Fibroblast of pulmonary artery (primary cell): ENCODE data around the gene MRPL24.

ENCODE experiments used
- DNase-seq: peaks from one replicate; pipeline ENCODE4 v3.0.0-alpha.2; 2010; ENCODE audit warnings: low read depth
- H3K4me3 ChIP-seq: replicated peaks from 2 replicates; pipeline ENCODE4 v1.5.1; 2011; ENCODE audit warnings: low read depth, mild to moderate bottlenecking, control low read depth, low read length, moderate library complexity
- TF ChIP-seq, protein P1 (sequence below): IDR thresholded peaks from 2 replicates; pipeline ENCODE4 v1.5.1; 2011; ENCODE audit warnings: mild to moderate bottlenecking, control low read depth, low read length, inconsistent platforms; ENCODE audit errors: missing control alignments

The MRPL24 gene

DNA sequence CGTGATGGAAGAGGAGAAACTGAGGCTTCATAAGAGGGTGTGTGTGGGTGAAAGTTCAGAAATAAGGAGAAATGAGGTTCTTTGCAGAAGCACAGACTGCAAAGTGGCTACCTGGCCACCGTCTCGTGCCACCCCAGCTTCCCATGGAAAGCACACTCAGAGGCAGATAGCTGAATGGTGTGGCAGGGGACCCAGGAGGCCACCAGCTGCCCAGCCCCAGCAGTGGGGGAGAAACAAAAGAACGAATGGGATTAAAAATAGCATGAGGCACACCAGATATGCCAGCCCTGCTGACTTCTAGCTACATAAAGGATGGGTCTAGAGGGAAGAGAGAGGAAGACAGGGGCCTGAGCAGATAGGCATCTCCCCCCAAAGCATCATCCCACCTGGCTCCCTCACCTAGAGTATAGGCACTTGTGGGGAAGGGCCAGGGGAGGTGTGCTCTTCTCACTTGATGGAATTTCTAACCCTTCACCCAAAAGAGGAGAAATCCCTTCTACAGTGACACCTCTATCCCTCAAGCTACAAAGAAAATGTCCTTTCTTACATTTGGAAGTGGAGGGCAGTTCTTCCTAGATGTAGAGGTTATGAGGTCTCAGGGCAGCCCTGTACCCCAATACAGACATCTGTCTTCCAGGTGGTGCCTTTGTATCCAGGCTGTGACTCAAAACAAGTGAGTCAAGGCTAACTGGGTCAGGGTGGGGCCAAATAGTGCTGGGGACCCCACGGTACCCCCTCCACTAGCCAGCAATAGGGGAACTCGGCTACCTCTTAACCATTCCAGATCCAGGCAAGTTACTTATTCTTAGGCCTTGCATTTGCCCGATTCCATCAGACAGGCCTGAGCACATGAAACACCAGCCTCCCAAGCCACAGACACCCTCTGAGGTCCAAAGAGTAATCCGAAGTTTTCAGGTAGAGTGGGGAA, 7.1 kb upstream of the MRPL24 start:
- TF ChIP-seq, protein P1, sequence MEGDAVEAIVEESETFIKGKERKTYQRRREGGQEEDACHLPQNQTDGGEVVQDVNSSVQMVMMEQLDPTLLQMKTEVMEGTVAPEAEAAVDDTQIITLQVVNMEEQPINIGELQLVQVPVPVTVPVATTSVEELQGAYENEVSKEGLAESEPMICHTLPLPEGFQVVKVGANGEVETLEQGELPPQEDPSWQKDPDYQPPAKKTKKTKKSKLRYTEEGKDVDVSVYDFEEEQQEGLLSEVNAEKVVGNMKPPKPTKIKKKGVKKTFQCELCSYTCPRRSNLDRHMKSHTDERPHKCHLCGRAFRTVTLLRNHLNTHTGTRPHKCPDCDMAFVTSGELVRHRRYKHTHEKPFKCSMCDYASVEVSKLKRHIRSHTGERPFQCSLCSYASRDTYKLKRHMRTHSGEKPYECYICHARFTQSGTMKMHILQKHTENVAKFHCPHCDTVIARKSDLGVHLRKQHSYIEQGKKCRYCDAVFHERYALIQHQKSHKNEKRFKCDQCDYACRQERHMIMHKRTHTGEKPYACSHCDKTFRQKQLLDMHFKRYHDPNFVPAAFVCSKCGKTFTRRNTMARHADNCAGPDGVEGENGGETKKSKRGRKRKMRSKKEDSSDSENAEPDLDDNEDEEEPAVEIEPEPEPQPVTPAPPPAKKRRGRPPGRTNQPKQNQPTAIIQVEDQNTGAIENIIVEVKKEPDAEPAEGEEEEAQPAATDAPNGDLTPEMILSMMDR: no peak

DNA sequence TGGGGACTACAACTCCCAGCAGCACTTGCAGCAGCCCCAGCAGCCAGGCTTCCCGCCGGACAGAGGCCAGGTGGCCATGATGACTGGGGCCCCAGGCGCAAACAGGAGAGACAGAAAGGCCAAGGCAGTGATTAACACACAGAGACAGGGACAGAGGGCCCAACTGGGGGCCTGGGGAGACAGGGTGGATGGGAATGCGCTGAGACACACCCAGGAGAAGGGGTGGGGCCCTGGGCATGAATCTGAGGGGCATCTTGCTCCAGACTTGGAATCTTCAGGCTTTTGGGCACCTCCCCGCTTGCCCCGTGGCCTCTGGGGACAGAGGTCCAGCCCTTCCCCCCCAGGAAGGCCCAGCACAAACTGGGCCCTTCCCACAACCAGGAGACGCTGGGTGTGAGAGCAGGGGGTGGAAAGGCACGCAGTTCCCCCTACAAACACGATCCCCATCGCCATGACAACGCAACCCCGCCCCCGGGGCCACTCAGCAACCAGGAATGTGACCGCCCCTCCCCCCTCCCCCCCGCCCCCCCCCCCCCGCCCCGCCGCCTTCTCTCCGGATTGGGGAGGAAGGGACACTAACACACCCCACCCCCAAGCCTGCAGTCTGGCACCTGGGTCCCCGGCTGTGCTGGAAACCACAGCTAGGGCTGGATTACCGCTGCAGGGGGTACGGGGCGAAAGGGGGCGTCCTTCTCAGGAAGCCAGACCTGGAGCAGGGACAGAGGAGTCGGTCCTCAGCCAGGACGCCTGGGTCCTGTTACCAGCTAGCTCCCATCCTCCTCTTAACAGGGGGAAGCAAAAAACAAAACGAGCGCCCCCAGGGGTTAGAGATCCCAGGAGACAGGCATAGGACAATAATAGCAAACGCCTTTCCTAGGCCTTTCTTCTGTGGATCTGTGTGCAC, 6.1 kb upstream of the MRPL24 start:
- H3K4me3 ChIP-seq: peak overlapping the region; percentile 93
- peak; percentile 95 for DNase-seq
- TF ChIP-seq, protein P1: peak; percentile 10

More for the DNA sequence above, 7.1 kb upstream of the MRPL24 start:
- H3K4me3 ChIP-seq: peak overlapping the region; percentile 93
- no peak for DNase-seq

DNA sequence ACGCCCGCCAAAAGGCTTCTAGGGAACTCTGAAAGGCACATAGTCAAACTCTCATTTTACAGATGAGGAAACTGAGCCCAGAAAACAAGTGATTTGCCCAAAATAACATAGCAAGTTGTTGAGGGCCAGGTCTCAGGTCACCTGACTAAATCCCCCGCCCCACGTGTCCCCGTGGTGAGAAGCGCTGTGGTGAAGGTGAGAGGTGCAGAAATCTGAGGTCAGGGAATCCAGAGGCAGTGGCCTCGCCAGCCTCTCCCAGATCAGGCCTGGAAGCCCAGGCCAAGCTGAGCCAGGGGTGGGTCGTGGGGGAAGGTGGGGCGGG, 5.5 kb upstream of the MRPL24 start:
- H3K4me3 ChIP-seq: peak overlapping the region; percentile 93
- TF ChIP-seq, protein P1: no peak
- DNase-seq: no peak

DNA sequence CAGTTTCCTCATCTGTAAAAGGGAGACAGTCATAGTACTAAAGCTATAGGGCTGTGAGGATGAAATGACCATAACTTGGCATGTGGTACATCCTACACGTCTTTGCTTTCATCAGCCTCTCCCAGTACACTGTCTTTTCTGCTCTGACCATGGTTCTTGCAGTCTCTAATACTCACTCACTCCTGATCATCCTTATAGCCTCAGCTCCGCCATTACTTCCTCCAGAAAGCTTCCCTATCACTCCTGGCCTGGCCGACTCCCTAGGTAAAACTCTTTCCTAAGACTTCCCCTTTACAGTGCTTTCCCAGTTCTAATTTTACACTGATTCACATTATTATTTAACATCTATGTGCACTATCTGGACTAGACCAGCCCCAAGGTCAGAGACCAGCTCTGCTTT, 5.0 kb upstream of the MRPL24 start:
- no peak for DNase-seq
- no peak overlapping the region for H3K4me3 ChIP-seq
- TF ChIP-seq, protein P1: no peak

DNA sequence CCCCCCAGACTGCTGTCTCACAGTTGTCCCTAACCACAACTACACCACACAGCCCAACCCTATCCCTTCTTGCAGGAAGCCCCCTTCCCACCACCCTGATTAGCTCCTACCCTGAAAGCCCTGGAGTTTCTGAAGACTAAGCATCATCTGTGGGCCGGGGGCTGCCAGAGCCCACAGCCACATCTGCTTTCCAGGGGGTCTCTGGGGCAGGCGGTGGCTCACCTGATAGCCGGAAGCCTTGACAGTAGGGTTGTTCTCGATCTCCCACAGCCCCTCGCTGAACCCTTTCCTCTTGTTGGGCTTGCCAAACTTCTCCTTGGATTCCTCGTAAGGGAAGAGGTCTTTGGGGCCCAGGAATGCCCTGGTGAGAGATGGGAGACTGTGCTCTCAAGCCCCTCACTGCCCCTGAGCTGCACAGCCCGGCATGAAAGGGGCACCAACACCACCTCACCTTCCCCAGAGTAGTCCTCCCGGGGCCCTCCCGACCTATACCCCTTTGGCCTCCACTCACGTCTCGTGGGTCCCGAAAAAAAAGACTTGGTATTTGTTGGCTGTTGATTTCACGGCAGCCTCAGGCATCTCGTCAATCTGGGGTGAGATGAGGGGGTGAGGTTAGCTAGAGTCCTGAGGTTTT, 4.0 kb upstream of the MRPL24 start:
- H3K4me3 ChIP-seq: no peak overlapping the region
- DNase-seq: no peak
- TF ChIP-seq, protein P1: no peak

DNA sequence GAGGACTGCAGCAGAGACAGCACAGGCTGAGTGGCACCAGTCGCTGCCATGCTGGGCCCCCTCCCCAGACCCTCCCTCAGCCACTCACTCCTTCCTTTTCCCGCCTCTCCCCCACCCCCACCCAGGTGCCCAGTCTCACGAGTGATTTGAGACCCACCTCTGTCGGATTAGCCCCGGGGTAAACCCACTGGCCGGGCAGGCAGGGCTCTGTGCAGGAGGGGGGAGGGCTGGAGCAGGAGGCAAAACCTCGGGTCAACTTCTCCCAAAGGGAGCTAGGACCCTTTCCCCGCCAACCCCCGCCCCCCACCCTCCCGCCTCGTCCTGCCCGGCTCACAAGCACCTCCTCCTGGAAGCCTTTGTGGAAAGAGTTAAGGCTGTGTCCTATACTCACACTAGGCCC, 3.5 kb upstream of the MRPL24 start:
- DNase-seq: no peak
- TF ChIP-seq, protein P1: no peak
- no peak overlapping the region for H3K4me3 ChIP-seq
